ENCODE results near the gene PAFAH2.

Gene PAFAH2

DNA sequence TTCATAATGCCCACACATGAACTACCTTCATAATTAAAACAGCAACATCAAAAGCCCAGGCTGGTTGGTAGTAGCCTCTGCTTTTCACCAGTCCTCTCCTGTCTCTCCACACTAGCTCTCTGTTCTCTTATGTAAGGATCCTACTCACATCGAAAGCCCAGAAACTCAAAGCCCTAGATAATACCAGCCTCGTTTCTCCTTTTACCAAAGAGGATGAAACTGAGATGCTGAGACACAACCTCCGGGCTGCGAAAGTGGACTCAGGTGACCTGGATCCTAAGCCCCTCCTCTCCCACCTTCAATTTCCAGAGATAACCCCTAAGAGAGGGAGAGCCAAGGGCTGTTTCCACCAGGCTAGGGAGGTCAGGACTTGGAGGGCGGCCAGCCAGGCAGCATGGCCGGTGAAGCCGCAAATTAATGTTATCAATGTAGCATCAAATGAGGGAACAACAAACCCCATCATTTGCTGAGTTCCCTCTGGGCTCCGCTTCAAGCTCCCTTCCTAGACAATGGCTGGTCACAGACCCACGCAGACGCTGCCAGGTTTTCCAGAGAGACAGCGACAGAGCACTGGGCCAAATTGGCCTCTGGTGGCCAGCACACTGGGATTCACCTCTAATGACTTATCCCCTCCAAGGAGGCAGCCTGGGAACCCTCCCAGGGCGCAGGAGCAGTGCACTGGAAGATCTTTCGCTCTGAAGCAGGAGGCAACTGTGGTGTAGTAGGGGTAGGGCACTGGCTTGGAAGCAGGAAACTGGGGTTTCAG lies 70.9 kb downstream of the PAFAH2 start:
- DNase-seq = no peak

DNA sequence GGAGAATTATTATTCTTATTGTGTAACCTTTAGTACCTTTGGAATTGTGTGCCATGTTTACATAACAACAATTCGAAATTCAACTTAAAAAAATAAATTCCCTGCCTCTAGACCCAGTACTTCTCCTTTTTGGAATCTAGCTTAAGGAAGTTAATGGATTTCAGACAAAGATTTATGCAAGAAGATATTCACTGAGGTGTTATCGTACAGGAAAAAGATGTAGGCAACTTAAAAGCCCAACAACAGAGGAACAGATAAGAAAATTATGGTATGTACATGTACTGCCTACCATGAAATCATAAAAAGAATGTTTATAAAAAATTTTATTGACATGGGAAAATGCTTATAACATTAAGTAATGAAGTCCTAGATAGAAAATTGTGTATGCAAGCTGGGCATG lies 73.4 kb downstream of the PAFAH2 start:
- no peak for DNase-seq

GRCh38 chr1:25922971-25923552 lies 74.8 kb downstream of the PAFAH2 start:
- peak; percentile 15 for DNase-seq

DNA sequence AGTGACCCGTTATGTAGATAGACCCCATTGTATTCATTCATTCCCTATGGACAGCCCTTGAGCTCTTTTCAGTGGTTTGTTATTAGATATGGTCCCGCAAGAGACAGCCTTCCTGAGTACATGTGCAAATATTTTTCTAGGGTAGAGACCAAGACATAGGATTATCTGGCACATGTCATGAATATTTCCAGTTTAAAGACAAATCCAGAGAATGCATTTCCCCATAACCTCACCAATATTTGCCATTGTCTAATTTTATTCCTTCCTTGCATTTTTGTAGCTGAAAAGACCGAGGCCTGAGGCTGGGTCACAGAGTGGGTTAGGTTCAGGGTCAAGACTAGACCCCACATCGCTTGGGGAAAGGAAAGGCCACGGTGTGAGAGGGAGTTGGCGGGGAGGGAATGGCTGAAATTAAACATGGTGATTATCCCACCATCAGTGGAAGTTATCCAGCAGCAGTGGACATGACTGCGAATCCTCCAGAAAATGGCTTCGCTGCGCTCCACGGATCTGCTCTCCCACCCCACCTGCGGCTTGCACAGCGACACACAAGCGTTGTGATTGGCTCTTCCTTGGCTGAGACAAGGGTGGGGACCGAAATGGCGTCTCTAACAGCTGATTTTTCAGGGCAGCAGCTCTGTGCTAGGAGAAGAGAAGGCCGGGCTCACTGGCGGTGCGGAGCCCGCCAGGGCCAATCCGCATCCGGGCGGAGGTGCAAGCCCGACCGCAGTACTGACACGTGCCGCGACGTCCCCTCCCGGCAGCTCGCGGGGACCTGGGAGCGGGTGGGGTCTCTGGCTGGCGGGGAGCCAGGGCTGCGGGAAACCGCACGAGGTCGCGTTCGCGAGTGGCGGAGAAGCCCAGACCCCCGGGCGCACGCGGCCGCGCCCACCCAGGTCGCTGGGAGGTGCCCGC lies 75.5 kb downstream of the PAFAH2 start:
- peak; percentile 61 for DNase-seq

- DNase-seq = no peak
These were observed 79.2 kb downstream of the PAFAH2 start for GRCh38 chr1:25918615-25919014.

GRCh38 chr1:25917996-25918395 lies 79.9 kb downstream of the PAFAH2 start:
- peak; percentile 36 for DNase-seq

GRCh38 chr1:25916460-25916859 lies 81.4 kb downstream of the PAFAH2 start:
- no peak for DNase-seq

DNA sequence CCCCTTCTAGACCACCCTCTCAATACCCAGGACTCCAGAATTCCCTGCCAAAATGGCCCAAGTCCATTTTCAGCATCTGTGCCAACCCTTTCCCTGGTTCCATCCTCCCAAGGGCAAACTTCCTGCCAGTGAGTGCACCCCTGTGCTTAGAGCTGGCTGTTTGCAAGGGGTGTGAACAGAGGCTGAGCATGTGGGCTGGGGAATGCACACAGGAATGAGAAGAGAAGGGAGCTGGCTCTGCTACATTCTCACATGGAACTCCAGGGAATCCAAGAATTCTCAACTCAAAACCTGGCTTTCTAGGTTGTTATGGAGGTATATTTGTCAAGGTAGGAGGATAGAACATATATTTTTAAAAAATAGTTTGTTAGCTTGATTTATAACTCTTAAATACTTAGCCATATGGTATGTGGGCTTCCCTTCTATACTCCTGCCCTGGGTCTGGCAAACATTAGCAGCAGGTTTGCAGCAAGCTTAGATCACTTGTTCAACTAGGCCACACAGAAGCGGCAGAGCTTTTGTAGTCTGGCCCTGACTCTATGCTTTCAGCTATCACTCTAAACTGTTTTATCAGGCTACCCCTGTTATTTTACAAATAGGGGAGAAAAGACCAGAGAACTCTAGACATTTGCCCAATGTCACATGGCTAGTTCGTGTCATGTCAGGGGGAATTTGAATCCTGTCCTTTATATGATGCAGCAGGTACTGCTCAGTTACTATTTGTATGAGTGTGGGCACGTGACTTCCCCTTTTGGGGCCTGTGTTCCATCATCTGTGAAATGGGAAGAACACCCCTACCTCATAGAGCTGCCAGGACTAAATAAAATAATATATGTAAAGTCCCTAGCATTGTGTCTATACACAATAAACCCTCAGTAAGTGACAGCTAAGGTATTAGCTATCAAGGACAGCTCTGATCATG lies 83.5 kb downstream of the PAFAH2 start:
- no peak for DNase-seq

DNA sequence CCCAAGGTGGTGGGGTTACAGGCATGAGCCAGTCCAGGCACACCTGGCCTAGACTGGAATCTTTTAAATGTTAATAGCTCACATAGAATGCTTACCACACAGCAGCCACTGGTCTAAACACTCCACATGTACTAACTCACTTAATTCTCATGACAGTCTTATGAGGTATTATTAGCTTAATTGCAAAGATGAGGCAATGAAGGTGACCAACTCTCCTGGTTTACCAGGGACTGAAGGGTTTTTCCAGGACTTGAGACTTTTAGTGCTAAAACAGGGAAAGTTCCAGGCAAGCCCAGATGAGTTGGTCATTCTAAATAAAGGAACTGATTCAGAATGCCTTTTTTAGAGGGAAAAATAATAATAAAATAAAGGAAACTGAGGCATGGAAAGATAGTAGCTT lies 84.7 kb downstream of the PAFAH2 start:
- DNase-seq = no peak

GRCh38 chr1:25912076-25912831 lies 85.6 kb downstream of the PAFAH2 start:
- DNase-seq = no peak

GRCh38 chr1:25911162-25911561 lies 86.7 kb downstream of the PAFAH2 start:
- no peak for DNase-seq
